GM19372 (cell line): ENCODE data around the gene NRG3.

Experiments used
- ATAC-seq: cut with Tn5 transposase; IDR thresholded peaks from one replicate; pipeline ENCODE4 v1.9.1; 2021; ENCODE audit warnings: mild to moderate bottlenecking, low read depth, moderate library complexity; ENCODE audit not compliant: unreplicated experiment

NRG3 gene

GRCh38 chr10:82353381-82353780, 478.4 kb downstream of the NRG3 start:
- ATAC-seq: no peak

GRCh38 chr10:82358486-82359099, 483.6 kb downstream of the NRG3 start:
- ATAC-seq: no peak

DNA sequence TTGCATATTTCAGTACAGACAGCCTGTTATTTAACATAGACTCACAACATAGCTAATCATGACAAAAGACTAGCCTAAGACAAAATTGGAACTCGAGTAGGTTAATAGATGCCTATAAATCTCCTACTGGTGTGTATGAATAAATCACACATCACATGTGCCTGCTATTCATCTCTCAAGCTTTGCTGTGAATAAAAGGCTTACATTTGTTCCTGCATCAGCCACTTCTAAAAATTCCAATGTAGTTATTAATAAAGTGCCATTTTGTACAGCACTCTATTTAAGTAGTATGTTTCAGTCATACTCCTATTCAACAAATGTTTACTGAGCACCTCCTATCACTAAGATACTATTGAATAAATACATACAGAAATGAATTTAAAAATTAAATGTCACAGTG, 486.3 kb downstream of the NRG3 start:
- ATAC-seq: no peak

DNA sequence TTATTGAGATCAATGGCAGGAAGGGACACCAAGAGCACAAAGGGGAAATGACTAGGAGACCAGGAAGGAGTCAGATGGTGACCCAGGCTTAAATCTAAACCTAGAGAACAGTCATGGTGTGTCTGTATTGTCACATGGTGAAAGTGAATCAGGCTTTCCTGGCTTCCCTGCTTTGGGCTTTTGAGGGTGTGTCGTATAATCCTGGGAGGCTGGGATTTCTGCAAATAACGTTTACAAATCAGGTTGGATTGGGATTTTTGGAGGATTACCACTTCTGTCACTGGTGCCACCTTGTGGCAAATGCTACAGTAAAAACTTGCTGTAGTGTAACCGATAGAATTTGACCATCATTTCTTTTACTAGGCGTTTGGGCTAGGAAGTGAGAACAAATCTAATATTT, 502.6 kb downstream of the NRG3 start:
- ATAC-seq: no peak

GRCh38 chr10:82378146-82378545, 503.2 kb downstream of the NRG3 start:
- ATAC-seq: no peak

- no peak for ATAC-seq
Observed at GRCh38 chr10:82383350-82383749, 508.4 kb downstream of the NRG3 start.

GRCh38 chr10:82390866-82391658, 516.1 kb downstream of the NRG3 start:
- ATAC-seq: no peak

DNA sequence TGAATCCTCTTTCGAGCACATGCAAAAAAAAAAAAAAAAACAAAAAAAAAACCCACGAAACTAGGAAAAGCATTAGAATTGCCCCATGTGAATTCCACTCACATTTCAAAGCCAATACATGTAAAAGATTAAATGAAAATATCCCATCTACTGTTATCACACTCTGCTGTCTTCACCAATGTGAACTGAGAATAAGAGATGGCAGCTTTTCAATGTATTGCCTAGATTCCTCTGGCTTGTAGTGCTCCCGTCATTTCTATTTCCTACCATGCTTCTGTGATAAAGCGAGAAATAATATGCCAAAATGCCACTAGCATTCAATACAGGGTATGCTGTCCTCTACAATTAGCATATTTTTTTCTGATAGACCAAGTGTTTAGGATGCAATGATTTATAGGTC, 517.0 kb downstream of the NRG3 start:
- no peak for ATAC-seq

- ATAC-seq: no peak
Observed at GRCh38 chr10:82392533-82392932, 517.5 kb downstream of the NRG3 start.

GRCh38 chr10:82394122-82394521, 519.1 kb downstream of the NRG3 start:
- ATAC-seq: no peak

GRCh38 chr10:82394987-82395386, 520.0 kb downstream of the NRG3 start:
- ATAC-seq: no peak

DNA sequence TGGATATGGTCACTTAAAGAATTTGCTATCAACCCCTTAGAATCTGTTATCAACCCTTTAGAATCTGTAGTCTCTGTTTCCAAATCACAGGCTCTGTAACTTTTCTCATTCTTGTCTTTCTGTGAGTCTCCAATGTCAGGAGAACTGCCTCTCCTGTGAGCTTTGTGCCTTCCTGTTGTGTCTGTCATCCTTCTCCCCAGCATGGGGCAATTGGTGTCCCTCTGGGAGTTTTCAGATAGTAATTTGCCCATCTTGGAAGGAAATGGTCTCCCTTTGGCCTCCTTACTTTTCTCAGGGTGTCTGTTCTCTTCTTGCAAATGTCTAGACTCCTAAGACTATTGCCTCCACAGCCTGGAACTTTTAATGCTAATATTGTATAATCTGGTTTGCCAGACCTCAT, 521.9 kb downstream of the NRG3 start:
- no peak for ATAC-seq

DNA sequence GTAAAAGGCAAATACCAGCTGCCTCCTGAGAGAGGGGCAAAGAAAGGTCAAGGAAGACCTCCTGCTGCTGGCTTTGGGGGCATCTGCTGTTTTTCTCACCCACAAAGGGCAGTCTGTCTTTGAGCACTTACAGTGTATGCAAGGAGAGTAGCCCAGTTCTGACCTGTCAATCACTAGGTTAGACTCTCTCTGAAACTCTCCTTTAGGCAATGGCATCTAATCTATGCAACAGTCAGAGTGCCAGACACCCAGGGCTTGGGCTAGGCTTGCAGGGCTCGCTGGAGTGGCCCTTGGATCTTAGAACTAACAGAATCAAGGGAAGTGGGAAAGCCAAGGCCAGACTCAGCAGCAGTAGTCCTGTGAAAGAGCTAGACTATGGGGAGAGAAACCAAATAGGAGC, 522.9 kb downstream of the NRG3 start:
- ATAC-seq: no peak

- ATAC-seq: no peak
Observed at GRCh38 chr10:82399850-82400249, 524.9 kb downstream of the NRG3 start.

DNA sequence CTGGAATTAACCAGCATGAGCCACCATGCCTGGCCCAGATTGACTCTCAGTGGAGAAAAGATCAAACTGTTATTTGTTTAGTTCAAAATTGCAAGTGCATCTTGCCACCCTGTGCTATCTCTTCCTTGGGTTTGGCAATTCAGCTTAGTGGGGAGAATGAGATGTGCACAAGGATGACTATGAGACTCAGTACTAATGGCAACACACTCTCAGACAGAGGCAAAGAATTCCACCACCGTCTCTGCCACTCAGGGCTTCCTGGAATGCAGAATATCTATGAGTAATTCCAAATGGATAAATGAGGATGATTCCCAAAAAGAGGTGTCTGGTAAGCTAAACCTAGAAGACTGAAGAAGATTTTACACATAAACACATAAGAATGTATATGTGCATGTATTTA, 525.8 kb downstream of the NRG3 start:
- ATAC-seq: no peak

- no peak for ATAC-seq
Observed at GRCh38 chr10:82402906-82403401, 528.0 kb downstream of the NRG3 start.

DNA sequence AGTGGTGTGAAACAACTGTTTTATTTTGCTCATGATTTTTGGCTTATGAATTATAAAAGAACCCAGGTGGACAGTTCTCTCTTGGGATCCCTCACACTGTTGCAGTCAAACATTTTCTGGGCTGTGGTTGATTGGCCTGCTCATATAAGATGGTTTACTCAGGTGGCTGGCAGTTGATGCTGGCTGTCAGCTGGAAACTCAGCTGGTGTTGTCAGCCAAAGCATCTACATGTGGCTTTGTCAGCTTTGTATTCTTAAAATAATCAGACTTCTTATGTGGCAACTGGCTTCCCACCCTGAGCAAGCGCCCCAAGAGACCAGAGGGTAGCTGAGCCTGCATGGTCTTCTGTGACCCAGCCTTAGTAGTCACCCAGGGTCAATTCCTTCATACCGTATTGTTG, 534.7 kb downstream of the NRG3 start:
- no peak for ATAC-seq

GRCh38 chr10:82411416-82411815, 536.4 kb downstream of the NRG3 start:
- no peak for ATAC-seq

- no peak for ATAC-seq
Observed at GRCh38 chr10:82420001-82420400, 545.0 kb downstream of the NRG3 start.

DNA sequence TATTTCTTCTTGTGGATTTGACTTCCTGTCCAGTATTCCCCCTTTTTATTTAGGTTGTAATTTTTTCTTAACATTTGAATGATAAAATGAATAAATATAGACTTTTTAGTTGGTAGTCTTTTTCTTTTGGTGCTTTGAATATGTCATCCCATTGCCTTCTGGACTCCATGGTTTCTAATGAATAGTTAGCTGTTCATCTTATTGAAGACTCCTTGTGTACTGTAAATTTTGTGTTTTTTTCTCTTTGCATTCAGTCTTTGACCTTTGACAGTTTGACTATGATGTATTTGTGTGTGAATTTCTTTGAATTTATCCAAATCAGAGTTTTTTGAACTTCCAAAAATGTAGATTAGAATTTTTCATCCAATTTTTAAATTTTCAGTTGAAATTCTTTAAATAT, 554.3 kb downstream of the NRG3 start:
- no peak for ATAC-seq

DNA sequence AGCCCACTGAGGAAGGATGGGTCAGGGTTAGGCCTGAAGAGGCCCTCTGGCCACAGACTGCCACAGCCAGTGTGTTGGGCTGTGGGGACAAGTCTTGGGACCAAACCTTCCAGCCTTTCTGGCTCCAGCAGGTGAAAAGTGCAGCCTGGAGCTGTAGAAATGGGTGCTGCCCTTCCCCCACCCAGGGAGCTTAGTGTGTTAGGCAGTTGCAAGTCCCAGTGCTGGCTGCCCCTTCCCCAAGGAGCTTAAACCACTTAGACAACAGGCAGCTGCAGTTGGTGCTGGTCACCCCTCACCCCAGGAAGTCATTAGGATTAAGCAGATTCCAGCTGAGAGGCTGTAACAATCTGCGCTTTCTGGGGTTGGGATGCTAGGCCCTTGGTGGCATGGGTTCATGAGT, 563.3 kb downstream of the NRG3 start:
- ATAC-seq: no peak

DNA sequence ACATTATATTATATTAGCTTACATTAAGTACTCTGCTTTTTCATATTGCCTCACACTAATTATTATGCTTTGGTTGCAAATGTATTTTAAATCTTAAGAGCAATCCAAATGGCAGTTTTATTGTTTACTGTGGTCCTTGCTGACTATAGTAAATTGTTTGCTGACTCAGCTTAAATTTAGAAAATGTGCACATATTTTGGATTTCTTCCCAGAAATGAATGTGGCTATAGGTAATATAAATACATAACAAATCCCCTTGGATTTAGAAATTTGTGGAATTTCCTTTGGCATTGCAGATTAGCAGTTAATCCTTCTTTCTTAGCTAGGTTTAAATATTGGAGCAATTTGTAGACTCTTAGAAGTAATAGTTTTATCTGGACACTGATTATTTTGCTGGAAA, 565.8 kb downstream of the NRG3 start:
- ATAC-seq: no peak
